ENCODE results near the gene CENPX.

CENPX gene

GRCh38 chr17:82021900-82022309 lies 773 bp downstream of the CENPX start:
- no peak for DNase-seq

GRCh38 chr17:82021107-82021899 lies 1.4 kb downstream of the CENPX start:
- no peak for DNase-seq

GRCh38 chr17:82020572-82021106 lies 2.0 kb downstream of the CENPX start:
- DNase-seq: no peak

GRCh38 chr17:82019690-82020571 lies 2.7 kb downstream of the CENPX start:
- no peak for DNase-seq

- DNase-seq: no peak
These were observed 3.5 kb downstream of the CENPX start for GRCh38 chr17:82018989-82019689.

- DNase-seq: no peak
These were observed 4.3 kb downstream of the CENPX start for GRCh38 chr17:82018152-82018988.

GRCh38 chr17:82017612-82018151 lies 5.0 kb downstream of the CENPX start:
- DNase-seq: no peak

- no peak for DNase-seq
These were observed 5.7 kb downstream of the CENPX start for GRCh38 chr17:82016875-82017459.

GRCh38 chr17:82016061-82016874 lies 6.4 kb downstream of the CENPX start:
- DNase-seq: no peak

GRCh38 chr17:82015311-82015971 lies 7.2 kb downstream of the CENPX start:
- no peak for DNase-seq

GRCh38 chr17:82014971-82015310 lies 7.7 kb downstream of the CENPX start:
- no peak for DNase-seq

- no peak for DNase-seq
These were observed 8.2 kb downstream of the CENPX start for GRCh38 chr17:82014432-82014831.

GRCh38 chr17:82013772-82014321 lies 8.8 kb downstream of the CENPX start:
- DNase-seq: no peak

GRCh38 chr17:82013341-82013740 lies 9.3 kb downstream of the CENPX start:
- no peak for DNase-seq

GRCh38 chr17:82012640-82013295 lies 9.9 kb downstream of the CENPX start:
- DNase-seq: no peak

- no peak for DNase-seq
These were observed 10.4 kb downstream of the CENPX start for GRCh38 chr17:82012261-82012639.

GRCh38 chr17:82011617-82012187 lies 11.0 kb downstream of the CENPX start:
- no peak for DNase-seq

- DNase-seq: no peak
These were observed 11.8 kb downstream of the CENPX start for GRCh38 chr17:82010575-82011525.

All from cortex of kidney (tissue), 1 donor.